GM12891 (cell line): Measurements from ENCODE around the gene SMIM38.

Source experiments
- DNase-seq: peaks from one replicate; pipeline ENCODE4 v3.0.0; 2011; ENCODE audit warnings: low spot score; ENCODE audit not compliant: insufficient read length
- FAIRE-seq: peaks from 2 replicates; lab custom pipeline; 2011; peaks lifted over from hg19 to GRCh38; lab: Jason Lieb, UNC
- PAX5 ChIP-seq: IDR thresholded peaks from 2 replicates; pipeline ENCODE4 v1.6.1; 2011; ENCODE audit warnings: low read length, moderate library complexity, mild to moderate bottlenecking; ENCODE audit not compliant: insufficient read depth, severe bottlenecking
- POLR2A ChIP-seq: IDR thresholded peaks from 2 replicates; pipeline ENCODE4 v1.6.1; 2011; ENCODE audit warnings: low read depth, low read length, control low read depth
- POLR2AphosphoS5 ChIP-seq: IDR thresholded peaks from 2 replicates; pipeline ENCODE4 v1.6.1; 2011; ENCODE audit warnings: low read depth, low read length, control low read depth
- POU2F2 ChIP-seq: IDR thresholded peaks from 2 replicates; pipeline ENCODE4 v1.6.1; 2011; ENCODE audit warnings: low read depth, mild to moderate bottlenecking, control low read depth, low read length, moderate library complexity
- SPI1 ChIP-seq: IDR thresholded peaks from 2 replicates; pipeline ENCODE4 v1.6.1; 2011; ENCODE audit warnings: low read depth, low read length, control low read depth
- TAF1 ChIP-seq: IDR thresholded peaks from 2 replicates; pipeline ENCODE4 v1.6.1; 2011; ENCODE audit warnings: low read depth, low read length, control low read depth

SMIM38 gene

DNA sequence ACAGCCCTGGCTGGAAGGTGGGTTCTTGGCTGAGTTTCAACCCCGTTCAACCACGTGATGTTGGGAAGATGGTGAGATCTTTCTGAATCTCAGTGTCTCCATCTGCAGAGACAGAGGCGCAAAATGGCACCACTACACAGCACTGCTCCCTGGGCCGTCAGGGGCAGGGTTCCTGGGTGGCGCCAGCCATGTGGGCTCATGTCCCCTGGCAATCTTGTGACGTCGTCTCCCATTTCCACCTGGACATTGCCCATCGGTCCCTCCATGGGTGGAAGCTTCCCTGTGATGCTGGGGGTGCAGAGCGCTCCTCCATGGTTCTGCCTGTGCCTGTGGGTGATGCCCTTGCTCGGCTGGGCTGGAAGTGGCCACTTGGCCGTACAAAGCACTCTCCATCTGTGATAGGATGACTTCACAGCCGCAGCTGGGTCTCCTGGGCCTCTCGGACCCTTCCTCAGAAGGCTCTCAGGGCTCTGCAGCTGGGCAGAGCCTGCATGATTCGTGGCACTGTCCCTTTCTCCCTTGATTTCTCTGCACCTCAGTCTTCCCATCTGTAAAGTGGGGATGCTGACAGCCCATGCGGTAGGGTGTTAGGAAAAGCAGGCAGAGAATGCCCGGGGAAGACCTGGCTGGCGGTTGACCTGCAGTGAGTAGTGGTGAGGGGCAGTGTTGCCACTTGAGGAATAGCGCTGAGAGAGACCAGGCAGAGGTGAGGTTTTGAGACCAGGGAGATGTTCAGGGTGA, 35.2 kb downstream of the SMIM38 start:
- TF ChIP-seq SPI1 (no peak), TAF1 (no peak), POU2F2 (no peak), PAX5 (no peak), POLR2AphosphoS5 (no peak), POLR2A (no peak)
- no peak for DNase-seq
- FAIRE-seq = no peak

DNA sequence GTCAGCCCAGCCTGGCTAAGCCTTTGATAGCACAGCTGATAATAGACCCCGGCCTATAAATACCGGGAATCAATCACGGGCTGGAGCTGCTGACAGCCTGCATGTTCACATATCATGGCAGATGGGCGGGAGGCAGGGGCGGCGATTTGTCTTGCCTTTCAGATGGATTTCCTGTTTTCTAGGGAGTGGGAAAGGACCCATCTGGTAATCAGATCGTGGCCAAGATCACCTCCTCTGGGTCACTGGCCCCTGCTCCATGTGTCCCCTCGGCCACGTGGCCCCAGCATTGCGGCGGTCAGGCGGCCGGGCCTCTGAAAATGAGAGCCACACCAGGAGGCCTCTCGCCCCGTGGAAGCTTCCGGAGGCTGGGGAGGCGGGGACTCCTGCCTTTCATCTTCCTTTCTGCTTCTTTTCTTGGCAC, 36.6 kb downstream of the SMIM38 start:
- DNase-seq (no peak), FAIRE-seq (no peak)
- TF ChIP-seq POLR2AphosphoS5 = no peak
- TF ChIP-seq POU2F2 = no peak
- TF ChIP-seq SPI1 = no peak
- no peak for TF ChIP-seq PAX5
- no peak for TF ChIP-seq TAF1
- TF ChIP-seq POLR2A = no peak

DNA sequence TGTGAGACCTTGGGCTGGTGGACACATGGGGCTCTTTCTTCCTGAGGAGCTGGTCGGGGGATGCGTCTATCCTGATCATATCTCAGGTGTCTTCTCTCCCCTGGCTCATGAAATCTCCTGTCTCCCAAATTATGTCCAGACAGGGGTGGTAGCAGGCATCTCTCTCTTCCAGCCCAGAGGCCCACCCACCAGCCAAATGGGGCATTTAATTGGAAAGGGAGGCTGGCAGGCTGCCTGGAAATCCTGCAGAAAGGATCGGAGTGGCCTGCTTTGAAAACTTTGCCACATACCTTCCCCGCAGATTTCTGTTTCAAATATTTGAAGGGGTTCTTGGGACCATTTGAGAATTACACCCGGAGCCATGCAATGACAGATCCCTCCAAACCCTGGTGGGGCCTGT, 37.4 kb downstream of the SMIM38 start:
- TF ChIP-seq POU2F2 (no peak), POLR2A (no peak), POLR2AphosphoS5 (no peak), SPI1 (no peak), TAF1 (no peak), PAX5 (no peak)
- FAIRE-seq = no peak
- no peak for DNase-seq

DNA sequence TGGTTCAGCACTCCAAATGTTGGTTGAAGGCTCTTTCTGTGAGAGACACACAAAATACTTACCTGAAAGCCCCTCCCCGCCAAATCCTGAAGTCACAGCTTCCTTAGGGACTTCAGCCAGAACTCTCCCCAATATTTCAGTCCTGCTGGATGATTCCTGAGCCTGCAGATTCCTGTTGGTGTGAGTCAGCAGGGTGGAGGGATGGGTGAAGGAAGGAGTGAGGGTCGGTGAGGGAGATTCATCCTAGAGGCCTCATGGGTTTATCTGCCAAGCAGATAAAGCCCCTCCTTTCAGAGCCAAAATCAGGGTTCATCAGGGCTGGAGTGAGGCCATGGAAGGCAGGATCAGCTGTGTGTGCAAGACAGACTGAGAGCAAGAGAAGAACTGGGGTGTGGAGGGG, 37.9 kb downstream of the SMIM38 start:
- FAIRE-seq = no peak
- TF ChIP-seq TAF1 (no peak), PAX5 (no peak), SPI1 (no peak)
- DNase-seq = no peak

DNA sequence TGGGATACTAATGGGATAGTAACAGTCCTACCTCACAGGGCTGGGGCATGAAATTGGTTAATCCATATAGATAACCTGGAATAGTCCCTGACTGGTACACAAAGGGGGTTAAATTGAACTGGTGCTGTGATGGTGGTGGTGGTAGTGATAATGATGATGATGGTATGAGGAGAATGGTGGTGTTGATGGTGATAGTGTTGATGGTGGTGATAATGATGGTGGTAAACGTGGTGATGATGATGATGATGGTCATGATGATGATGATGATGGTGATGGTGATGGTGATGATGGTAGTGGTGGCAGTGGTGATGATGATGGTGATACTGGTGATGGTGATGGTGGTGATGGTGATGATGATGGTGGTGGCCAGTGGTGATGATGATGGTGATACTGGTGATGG, 38.7 kb downstream of the SMIM38 start:
- TF ChIP-seq POU2F2 (no peak), POLR2AphosphoS5 (no peak), POLR2A (no peak), TAF1 (no peak), SPI1 (no peak), PAX5 (no peak)
- no peak for DNase-seq
- no peak for FAIRE-seq

DNA sequence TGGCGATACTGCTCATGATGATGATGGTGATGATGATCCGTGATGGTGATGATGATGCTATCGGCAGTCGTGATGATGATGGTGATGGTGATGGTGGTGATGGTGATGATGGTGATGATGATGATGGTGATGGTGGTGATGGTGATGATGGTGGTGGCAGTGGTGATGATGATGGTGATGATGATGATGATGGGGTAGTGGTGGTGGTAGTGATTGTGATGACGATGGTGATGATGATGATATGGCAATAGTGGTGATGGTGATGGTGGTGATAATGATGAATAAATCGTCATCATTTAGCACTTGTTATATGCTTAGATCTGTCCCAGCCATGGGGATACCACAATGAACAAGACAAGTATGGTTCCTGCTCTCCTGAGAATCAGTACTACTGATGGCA, 39.2 kb downstream of the SMIM38 start:
- FAIRE-seq (no peak), DNase-seq (no peak)
- TF ChIP-seq POLR2AphosphoS5 (no peak), POLR2A (no peak), POU2F2 (no peak), PAX5 (no peak), TAF1 (no peak), SPI1 (no peak)

DNA sequence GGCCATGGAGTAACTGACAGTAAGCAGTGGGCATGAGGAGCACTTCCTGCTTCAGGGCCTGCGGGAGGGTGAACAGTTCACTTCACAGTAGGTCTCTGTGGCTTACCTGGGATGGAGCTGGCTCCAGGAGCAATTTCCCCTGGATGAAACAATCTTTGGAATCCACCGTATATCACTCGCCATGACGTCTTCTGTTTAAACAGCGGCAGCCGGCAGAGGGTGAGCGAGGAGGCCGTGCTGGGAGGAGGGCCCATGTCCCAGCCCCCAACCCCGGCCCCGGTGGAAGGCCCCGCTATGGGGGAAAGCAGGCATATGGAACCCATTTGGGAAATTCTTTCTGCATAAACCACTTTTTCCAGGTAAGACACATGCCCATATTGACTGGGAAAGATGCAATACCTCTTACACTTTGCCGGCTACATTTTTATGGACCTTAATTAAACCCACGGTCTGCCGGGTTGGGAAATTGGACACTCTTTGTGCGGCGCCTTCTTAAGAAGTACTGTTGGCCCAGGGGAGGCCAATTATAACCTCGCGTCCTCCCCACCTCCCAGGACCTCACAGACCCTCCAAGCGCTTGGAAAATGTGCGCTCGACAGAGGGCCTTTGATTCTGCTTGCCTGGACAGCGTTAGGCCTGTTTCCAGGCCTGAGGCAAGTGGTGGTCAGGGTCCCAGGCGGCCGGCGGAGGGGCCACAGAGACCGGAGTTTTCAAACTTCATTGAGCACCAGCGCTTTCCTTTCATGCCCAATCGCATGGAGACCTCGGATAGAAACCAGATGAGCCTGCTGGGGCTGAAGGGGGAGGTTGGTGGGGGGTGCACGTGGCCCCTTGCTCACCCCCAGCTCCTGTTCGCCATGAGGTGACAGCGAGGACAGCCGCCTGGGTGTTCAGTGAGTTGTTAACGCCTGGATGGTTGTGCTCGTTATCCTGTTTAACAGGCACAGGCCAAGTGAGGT, 40.4 kb downstream of the SMIM38 start:
- FAIRE-seq = no peak
- no peak for DNase-seq
- no peak for TF ChIP-seq TAF1
- no peak for TF ChIP-seq SPI1
- TF ChIP-seq POLR2AphosphoS5 = no peak
- TF ChIP-seq PAX5 = no peak
- no peak for TF ChIP-seq POU2F2

DNA sequence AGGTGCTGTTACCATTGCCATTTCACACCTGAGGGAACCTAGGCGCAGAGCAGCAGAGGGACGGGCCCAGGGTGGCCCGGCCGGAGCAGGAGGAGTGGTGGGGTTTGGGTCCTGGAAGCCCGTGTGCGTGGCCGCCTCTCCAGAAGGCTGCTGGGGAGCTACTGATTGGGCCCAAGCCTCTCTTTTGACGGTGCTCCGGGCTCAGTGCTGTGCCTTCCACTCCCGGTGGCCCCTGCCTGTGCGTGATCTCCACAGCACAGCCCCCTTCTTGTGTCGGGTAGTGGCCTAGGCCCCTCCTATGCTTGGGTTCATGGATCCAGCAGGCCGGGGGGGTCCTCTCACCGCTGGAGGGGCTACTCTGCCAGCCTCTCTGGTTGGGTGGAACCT, 41.0 kb downstream of the SMIM38 start:
- FAIRE-seq = no peak
- no peak for TF ChIP-seq SPI1
- TF ChIP-seq POLR2AphosphoS5 = no peak
- TF ChIP-seq POU2F2 = no peak
- TF ChIP-seq POLR2A = no peak
- TF ChIP-seq PAX5 = no peak
- no peak for TF ChIP-seq TAF1
- no peak for DNase-seq

DNA sequence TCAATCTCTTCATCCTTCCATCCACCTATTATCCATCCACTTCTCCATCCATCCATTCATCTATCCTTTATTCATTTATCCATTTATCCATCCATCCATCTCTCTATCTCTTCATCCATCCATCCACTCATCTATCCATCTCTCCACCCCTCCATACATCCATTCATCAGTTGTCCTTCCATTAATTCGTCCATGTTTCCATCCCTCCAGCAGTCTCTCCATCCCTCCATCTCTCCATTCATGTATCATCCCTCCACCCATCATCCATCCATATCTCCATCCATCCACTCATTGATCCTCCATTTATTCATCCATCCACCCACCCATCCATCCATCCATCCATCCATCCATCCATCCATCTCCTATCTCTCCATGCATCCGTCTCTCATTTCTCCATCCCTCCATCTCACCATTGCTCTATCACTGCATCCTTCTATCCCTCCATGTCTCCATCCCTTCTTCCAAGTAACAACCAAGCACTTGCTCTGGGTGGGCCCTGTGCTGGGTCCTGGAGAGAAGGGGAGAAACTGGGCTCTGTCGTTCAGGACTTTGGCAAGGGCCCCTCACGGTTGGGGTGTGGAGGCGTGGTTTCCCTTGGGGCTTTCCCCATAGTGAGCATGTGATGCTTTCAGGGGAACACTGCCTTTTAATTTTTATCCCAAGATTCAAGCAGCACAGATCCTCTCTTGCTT, 43.3 kb downstream of the SMIM38 start:
- FAIRE-seq (no peak), DNase-seq (no peak)
- TF ChIP-seq TAF1 (no peak), POLR2A (no peak), POLR2AphosphoS5 (no peak)
